ENCODE data around the gene DNAJC11.

The DNAJC11 gene

DNA sequence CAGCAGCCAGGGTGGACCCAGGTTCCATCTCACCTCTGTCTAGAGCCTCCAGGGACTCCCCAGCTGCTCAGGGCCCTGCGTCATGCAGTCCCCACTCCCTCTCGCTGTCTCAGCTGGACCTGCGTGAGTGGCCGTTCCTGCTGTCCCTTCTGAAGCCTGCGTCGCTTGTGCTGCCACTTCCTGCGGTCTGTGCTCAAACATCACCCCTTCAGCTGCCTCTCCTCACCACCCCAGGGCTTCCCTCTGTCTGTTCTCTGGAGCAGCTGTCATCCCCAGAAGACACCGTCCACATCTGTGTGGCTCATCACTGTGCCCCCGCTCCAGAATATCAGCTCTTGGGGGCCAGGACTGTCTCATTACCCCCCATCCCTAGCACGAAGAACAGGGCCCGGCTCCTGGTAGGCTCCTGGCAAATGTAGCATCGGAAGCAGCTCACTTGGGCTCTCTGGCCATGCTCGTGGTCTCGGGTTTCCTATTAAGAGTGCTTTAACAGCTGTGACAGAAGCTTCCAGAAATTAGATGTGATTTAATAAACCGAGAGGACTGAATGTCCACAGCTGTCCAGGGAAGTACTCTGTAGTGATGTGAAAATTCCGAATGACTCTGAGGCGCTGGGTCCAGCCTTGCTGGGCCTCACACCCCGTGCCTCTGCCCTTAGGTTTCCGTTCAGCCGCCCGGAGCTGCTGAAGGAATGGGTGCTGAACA lies 73.6 kb downstream of the DNAJC11 start:
- H3K27me3 Mint-ChIP-seq, result no peaks in the 10 kb centered on the region
- H3K27ac Mint-ChIP-seq, result no peak overlapping the region
- peak overlapping the region; percentile 6 for H3K4me3 Mint-ChIP-seq
- H3K4me1 Mint-ChIP-seq (ENCODE audit: low read depth), result peaks cover 37% of the 10 kb centered on the region
- H3K36me3 Mint-ChIP-seq (ENCODE audit: low read depth), result peaks cover 26% of the 10 kb centered on the region
- H3K9me3 Mint-ChIP-seq, result no peaks in the 10 kb centered on the region

DNA sequence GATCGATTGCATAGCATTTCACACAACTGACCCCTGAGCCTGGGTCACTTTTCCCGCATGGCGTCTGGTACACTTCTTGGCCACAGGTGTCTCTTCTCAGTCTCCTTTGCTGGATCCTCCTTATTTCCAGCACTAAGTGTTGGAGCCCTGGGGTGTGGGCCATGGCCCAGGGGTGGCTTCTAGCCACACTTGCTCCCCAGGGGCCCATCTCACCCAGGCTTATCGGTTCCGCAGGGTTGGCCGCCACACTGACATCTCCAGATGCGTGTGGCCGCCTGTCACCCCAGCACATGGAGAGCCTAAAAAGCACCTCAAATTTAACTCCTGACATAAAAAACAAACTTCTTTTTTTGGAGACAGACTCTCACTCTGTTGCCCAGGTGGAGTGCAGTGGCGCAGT lies 74.6 kb downstream of the DNAJC11 start:
- Mint-ChIP-seq H3K27ac (no peak overlapping the region), H3K4me1 (ENCODE audit: low read depth) (peaks cover 37% of the 10 kb centered on the region), H3K9me3 (no peaks in the 10 kb centered on the region), H3K4me3 (peak overlapping the region; percentile 94), H3K27me3 (no peaks in the 10 kb centered on the region), H3K36me3 (ENCODE audit: low read depth) (peaks cover 34% of the 10 kb centered on the region)

GRCh38 chr1:6625584-6626149 lies 75.9 kb downstream of the DNAJC11 start:
- no peaks in the 10 kb centered on the region for H3K27me3 Mint-ChIP-seq
- no peaks in the 10 kb centered on the region for H3K9me3 Mint-ChIP-seq
- H3K4me3 Mint-ChIP-seq, result peak overlapping the region; percentile 94
- H3K4me1 Mint-ChIP-seq (ENCODE audit: low read depth), result peaks cover 37% of the 10 kb centered on the region
- peak overlapping the region; percentile 90 for H3K27ac Mint-ChIP-seq
- peaks cover 34% of the 10 kb centered on the region for H3K36me3 Mint-ChIP-seq (ENCODE audit: low read depth)

DNA sequence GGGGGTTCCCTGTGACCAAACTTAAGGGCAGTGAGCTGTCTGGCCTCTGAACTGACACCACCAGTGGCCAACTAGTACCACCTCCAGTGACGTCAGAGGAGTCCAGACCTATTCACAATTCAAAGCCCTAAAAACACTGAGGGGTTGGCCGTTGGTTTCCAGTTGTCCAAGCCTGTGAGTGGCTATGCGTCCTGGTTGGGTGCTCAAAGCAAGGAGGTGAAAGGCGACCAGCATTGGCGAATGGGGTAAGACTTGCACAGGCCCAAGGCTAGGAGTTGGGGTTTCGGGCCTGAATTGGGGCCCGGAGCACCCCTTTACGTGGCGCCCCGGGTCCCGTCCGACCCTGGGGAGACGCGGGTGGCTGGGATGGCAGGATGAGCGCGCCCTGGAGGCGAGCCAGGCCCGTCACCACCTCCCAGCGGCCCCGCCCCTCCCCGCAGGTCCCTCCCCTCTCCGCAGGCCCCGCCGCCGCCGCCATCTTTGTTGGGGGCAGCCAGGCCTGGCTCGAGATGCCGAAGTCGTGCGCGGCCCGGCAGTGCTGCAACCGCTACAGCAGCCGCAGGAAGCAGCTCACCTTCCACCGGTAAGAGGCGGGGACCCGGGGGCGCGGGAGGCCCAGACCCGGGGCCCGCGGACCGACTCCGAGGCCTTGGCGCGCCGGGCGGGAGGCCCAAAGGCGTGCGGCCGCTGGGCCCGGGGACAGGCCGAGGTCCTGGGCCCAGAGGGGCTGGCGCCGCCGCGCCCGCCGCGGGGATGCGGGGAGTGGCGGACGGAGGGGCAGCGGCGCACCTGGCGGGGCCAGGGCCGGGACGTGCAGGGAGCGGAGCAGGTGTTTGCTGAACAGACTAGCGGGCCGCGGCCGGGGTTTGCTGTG lies 76.7 kb downstream of the DNAJC11 start, which contains the start of gene THAP3:
Gene THAP3 (plus strand): TSS at position 159 of the 874 bp plus-strand sequence. CDS start 351 bp downstream, at position 510.
- no peaks in the 10 kb centered on the region for H3K9me3 Mint-ChIP-seq
- H3K36me3 Mint-ChIP-seq (ENCODE audit: low read depth), result peaks cover 36% of the 10 kb centered on the region
- peak within 1 kb of the TSS; percentile 94 for H3K4me3 Mint-ChIP-seq
- peak within 1 kb of the TSS; percentile 90 for H3K27ac Mint-ChIP-seq
- no peaks in the 10 kb centered on the region for H3K27me3 Mint-ChIP-seq
- H3K4me1 Mint-ChIP-seq (ENCODE audit: low read depth), result peaks cover 37% of the 10 kb centered on the region

DNA sequence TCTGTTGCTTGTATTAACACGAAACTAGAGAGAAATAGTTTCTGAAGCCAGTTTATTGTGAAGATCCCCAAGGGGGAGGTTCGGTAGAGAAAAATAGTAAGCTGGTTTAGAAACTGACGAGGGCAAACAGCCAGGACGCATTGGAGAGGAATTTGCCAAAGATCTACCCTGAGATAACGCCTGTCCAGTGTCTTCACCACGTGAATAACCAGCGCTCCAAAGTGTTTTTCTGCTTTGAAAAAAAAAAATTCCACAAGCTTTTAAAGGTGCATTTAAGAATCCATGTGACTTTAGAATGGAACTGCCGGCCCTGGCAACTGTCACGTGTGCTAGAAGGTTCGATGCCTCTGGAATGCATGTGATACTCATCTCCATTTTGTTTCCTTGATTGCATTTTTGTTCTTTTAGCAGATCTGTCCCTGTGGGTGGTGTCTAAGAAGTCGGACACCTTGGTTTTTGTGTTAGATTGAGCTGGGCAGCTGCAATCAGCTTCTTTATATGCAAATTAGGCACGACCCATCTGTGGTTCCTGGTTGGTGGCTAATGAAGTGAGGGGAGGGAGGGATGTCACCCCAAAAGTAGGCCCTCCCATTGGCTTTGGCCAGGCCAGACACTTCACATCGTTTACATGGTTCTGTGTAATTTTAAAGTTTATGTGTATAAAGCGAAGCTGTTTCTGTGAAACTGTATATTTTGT lies 78.2 kb downstream of the DNAJC11 start:
- no peaks in the 10 kb centered on the region for H3K9me3 Mint-ChIP-seq

DNA sequence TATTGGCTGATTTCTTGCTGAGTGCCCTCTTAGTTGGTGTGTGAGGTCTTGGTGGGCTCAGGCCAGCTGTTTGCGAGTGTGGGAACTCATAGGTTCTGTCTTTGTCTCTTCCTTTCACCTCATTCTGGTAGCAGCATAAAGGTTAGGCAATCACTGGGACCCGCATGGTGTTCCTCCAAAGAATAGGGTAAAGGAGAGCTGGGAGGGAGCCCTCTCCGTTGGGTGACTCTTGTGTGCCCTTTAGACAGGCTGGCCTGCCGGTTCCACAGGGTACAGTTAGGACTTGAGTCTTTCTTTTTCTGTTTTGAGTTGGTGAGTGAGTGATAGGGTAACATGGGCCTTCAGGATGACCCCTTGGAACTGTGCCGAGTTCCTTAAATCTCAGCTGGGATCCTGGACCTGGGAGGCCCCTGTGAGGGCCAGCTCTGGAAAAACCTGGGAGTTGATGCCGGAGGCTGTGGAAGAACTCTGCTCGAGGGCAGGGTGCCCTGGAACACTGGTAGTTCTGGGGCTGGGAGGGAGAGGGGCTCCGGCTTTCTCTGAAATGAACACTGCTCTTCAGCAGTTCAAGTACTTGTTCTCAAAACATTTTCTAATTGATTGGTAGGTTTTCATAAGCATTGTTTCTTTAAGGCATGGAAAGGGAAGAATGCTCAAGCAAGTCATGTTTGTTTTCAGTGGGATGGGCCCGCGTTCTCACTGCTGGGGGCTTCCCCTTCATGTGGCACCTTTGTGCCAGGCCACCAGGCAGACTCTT lies 79.0 kb downstream of the DNAJC11 start:
- H3K36me3 Mint-ChIP-seq (ENCODE audit: low read depth), result peaks cover 38% of the 10 kb centered on the region
- no peaks in the 10 kb centered on the region for H3K27me3 Mint-ChIP-seq
- no peaks in the 10 kb centered on the region for H3K9me3 Mint-ChIP-seq
- H3K4me1 Mint-ChIP-seq (ENCODE audit: low read depth), result peaks cover 33% of the 10 kb centered on the region
- H3K4me3 Mint-ChIP-seq, result no peak overlapping the region
- H3K27ac Mint-ChIP-seq, result no peak overlapping the region

More for the DNA sequence above, 78.2 kb downstream of the DNAJC11 start:
- Mint-ChIP-seq H3K4me3 (no peak overlapping the region), H3K27ac (no peak overlapping the region), H3K27me3 (no peaks in the 10 kb centered on the region), H3K36me3 (ENCODE audit: low read depth) (peaks cover 42% of the 10 kb centered on the region), H3K4me1 (ENCODE audit: low read depth) (peaks cover 37% of the 10 kb centered on the region)

- no peak overlapping the region for H3K27ac Mint-ChIP-seq
- peaks cover 37% of the 10 kb centered on the region for H3K36me3 Mint-ChIP-seq (ENCODE audit: low read depth)
- H3K27me3 Mint-ChIP-seq, result no peaks in the 10 kb centered on the region
- peaks cover 24% of the 10 kb centered on the region for H3K4me1 Mint-ChIP-seq (ENCODE audit: low read depth)
- no peaks in the 10 kb centered on the region for H3K9me3 Mint-ChIP-seq
- H3K4me3 Mint-ChIP-seq, result no peak overlapping the region
Measured at GRCh38 chr1:6621429-6622391, 79.9 kb downstream of the DNAJC11 start.

DNA sequence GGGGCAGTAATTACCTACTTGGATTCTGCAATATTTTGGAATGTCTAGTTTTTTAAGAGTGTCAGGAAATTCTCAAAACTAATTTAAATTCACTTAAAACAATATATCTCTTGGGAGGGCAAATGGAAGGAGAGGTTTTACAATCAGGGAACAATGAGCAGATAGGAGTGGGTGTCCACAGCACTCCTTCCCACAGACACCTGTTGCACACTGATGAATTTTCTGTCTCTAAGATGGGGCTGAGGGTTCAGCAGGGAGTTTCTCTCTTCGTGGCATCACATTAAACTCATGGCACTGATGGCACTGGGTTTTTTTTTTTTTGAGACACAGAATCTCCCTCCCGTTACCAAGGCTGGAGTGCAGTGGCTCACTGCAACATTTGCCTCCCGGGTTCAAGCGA lies 82.6 kb downstream of the DNAJC11 start:
- no peaks in the 10 kb centered on the region for H3K9me3 Mint-ChIP-seq
- no peak overlapping the region for H3K4me3 Mint-ChIP-seq
- peaks cover 13% of the 10 kb centered on the region for H3K4me1 Mint-ChIP-seq (ENCODE audit: low read depth)
- H3K27me3 Mint-ChIP-seq, result no peaks in the 10 kb centered on the region
- no peak overlapping the region for H3K27ac Mint-ChIP-seq
- peaks cover 39% of the 10 kb centered on the region for H3K36me3 Mint-ChIP-seq (ENCODE audit: low read depth)

GRCh38 chr1:6614929-6615785 lies 86.5 kb downstream of the DNAJC11 start:
- peak overlapping the region; percentile 38 for H3K27ac Mint-ChIP-seq
- no peaks in the 10 kb centered on the region for H3K27me3 Mint-ChIP-seq
- H3K9me3 Mint-ChIP-seq, result no peaks in the 10 kb centered on the region
- H3K4me1 Mint-ChIP-seq (ENCODE audit: low read depth), result peaks cover 18% of the 10 kb centered on the region
- peaks cover 17% of the 10 kb centered on the region for H3K36me3 Mint-ChIP-seq (ENCODE audit: low read depth)
- peak overlapping the region; percentile 74 for H3K4me3 Mint-ChIP-seq

DNA sequence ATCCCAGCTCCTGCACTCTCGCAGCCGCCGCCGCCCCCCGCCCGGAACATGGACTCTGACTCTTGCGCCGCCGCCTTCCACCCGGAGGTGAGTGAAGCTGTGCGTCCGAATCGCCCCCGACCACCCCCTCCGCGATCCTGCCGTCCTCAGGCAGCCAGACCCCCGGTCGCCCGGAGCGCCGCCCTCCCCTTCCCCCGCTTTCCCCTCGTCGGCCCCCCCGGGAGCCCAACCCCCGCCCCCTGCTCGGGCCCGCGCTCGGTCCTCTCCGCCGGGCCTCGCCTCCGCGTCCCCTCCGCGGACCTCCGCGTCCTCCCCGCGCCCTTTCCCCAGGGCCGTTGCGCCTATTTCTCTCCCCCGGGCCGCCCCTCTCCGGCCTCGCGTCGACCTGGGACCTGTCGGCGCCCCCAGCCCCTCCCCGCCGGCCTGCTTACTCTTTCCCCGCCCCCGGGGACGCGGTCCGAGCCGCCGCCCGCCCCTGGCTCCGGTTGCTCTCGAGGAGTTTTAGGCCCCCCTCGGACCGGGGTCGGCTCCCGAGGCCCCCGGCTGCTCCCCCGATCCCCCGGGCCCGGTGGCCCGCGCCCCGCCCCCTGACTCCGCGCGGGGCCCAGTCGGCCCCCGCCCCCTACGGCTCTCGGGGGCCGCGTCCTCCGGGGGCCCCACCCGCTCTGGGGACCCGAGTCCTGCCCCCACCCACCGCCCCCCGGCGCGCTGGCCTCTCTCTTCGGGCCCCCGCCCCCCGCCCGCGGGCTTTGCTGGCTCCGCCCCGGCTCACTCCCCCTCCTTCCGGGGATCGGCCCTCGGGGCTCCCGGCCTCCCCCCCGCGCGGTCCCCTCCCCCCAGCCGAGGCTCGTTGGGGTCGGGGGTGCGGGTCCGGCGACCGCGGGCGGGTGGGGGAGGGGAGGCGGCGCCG lies 87.3 kb downstream of the DNAJC11 start:
- H3K9me3 Mint-ChIP-seq, result no peaks in the 10 kb centered on the region
- H3K27ac Mint-ChIP-seq, result no peak overlapping the region
- no peaks in the 10 kb centered on the region for H3K27me3 Mint-ChIP-seq
- H3K4me1 Mint-ChIP-seq (ENCODE audit: low read depth), result peaks cover 18% of the 10 kb centered on the region
- H3K4me3 Mint-ChIP-seq, result peak overlapping the region; percentile 60
- H3K36me3 Mint-ChIP-seq (ENCODE audit: low read depth), result peaks cover 10% of the 10 kb centered on the region

GRCh38 chr1:6613361-6614018 lies 88.1 kb downstream of the DNAJC11 start, which contains the start of gene PHF13:
Gene PHF13, plus strand, starts transcription at chr1:6613731. Its CDS starts 336 bp downstream, at chr1:6614067.
- Mint-ChIP-seq H3K9me3 (no peaks in the 10 kb centered on the region), H3K27ac (peak within 1 kb of the TSS; percentile 86), H3K27me3 (no peaks in the 10 kb centered on the region), H3K4me3 (peak within 1 kb of the TSS; percentile 91), H3K4me1 (ENCODE audit: low read depth) (peaks cover 18% of the 10 kb centered on the region), H3K36me3 (ENCODE audit: low read depth) (peaks cover 4% of the 10 kb centered on the region)

Measured in stimulated activated naive CD8-positive, alpha-beta T cell treated with anti-CD3 and anti-CD28 coated beads, Interleukin-15, Interleukin-2, amounts not matched to agents 100 ng/mL and 50 ng/mL, for 24 hours (primary cell).